Left ventricle myocardium inferior (tissue), 1 donor: ENCODE measurements around the gene SAMD1. TPM values are rescaled to one million over a fixed set of nuclear protein-coding genes. Genes with fewer than 3 reads are reported as not detected.
A peak's percentile ranks its signal among the peaks of the same experiment; 100 is the strongest.

ENCODE experiments used
- DNase-seq: peaks from one replicate; pipeline ENCODE4 v3.0.0-alpha.2; 2020
- H3K27ac ChIP-seq: fragments of 200-600 bp; replicated peaks from 2 replicates; pipeline ENCODE4 v1.8.0; 2021
- H3K27me3 ChIP-seq: fragments of 200-600 bp; 2 replicates; pipeline ENCODE4 v1.8.0; 2021; ENCODE audit warnings: low read depth
- H3K36me3 ChIP-seq: fragments of 200-600 bp; 2 replicates; pipeline ENCODE4 v1.8.0; 2021
- H3K4me1 ChIP-seq: fragments of 200-600 bp; 2 replicates; pipeline ENCODE4 v1.8.0; 2021
- H3K4me3 ChIP-seq: fragments of 200-600 bp; 2 replicates; pipeline ENCODE4 v1.8.0; 2021; ENCODE audit warnings: mild to moderate bottlenecking, moderate library complexity
- H3K9me3 ChIP-seq: fragments of 200-600 bp; replicated peaks from 2 replicates; pipeline ENCODE4 v1.8.0; 2021
- intact Hi-C: fragments of 100-400 bp; cut with micrococcal nuclease; formaldehyde crosslinking; loops from one replicate; pipeline ENCODE4 v1.11.0; 2022
- total RNA-seq: library from RNA; stranded (reverse); fragmentation: NEBNext Ultra II Directional; extraction: Animal tissue kit (Norgen Biotek cat#: 25700); gene quantifications from one replicate; pipeline ENCODE4 v1.2.1, GENCODE V29; 2021
- TF ChIP-seq, protein P1 (sequence below): fragments of 200-600 bp; IDR thresholded peaks from 2 replicates; pipeline ENCODE4 v1.8.0; 2021; ENCODE audit warnings: antibody characterized with exemption, mild to moderate bottlenecking, borderline replicate concordance
- donor health status: DM: no; HTN: yes; CAD: no; lungs with severe emphysema.

Gene SAMD1
- total RNA-seq, 1 donor from 2014 or later = 46.7 TPM

- H3K9me3 ChIP-seq = no peaks in the 10 kb centered on the region
- intact Hi-C loops = no loop called here
- peaks cover 18% of the 10 kb centered on the region for H3K4me1 ChIP-seq
- peaks cover 69% of the 10 kb centered on the region for H3K27me3 ChIP-seq
- DNase-seq = no peak
- no peak overlapping the region for H3K4me3 ChIP-seq
- TF ChIP-seq, protein P1, sequence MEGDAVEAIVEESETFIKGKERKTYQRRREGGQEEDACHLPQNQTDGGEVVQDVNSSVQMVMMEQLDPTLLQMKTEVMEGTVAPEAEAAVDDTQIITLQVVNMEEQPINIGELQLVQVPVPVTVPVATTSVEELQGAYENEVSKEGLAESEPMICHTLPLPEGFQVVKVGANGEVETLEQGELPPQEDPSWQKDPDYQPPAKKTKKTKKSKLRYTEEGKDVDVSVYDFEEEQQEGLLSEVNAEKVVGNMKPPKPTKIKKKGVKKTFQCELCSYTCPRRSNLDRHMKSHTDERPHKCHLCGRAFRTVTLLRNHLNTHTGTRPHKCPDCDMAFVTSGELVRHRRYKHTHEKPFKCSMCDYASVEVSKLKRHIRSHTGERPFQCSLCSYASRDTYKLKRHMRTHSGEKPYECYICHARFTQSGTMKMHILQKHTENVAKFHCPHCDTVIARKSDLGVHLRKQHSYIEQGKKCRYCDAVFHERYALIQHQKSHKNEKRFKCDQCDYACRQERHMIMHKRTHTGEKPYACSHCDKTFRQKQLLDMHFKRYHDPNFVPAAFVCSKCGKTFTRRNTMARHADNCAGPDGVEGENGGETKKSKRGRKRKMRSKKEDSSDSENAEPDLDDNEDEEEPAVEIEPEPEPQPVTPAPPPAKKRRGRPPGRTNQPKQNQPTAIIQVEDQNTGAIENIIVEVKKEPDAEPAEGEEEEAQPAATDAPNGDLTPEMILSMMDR = no peak
- H3K36me3 ChIP-seq = no peaks in the 10 kb centered on the region
- no peak overlapping the region for H3K27ac ChIP-seq
These were observed 30.8 kb downstream of the SAMD1 start for GRCh38 chr19:14059652-14060155.

DNA sequence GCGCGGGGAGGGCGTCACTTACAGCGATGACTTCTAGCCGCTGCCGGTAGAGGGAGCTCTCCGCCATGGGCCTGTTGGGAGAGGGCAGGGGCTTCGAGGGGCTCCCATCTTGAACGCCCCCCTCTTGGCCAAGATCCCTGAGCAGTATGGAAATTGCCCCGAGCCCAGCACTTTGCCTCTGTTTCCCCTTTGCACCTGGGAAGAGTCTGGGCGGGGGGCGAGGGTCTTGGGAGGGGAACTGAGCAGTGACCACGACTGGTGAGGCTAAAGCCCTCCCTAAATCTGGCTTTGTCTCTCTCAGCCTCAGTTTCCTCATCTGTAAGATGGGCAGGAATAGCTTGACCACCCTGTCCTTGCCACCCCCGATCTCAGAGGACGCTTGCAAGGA lies 31.5 kb downstream of the SAMD1 start:
- Histone ChIP-seq H3K9me3 (no peaks in the 10 kb centered on the region), H3K4me3 (no peak overlapping the region), H3K4me1 (peaks cover 18% of the 10 kb centered on the region), H3K36me3 (no peaks in the 10 kb centered on the region), H3K27me3 (peaks cover 69% of the 10 kb centered on the region), H3K27ac (no peak overlapping the region)
- intact Hi-C loops = no loop called here
- TF ChIP-seq, protein P1 = peak; percentile 72
- DNase-seq = no peak

- no peak overlapping the region for H3K4me3 ChIP-seq
- intact Hi-C loops = no loop called here
These were observed 32.1 kb downstream of the SAMD1 start for GRCh38 chr19:14058182-14059092.

GRCh38 chr19:14056741-14057356 lies 33.7 kb downstream of the SAMD1 start:
- Histone ChIP-seq H3K27ac (no peak overlapping the region), H3K27me3 (peaks cover 54% of the 10 kb centered on the region), H3K9me3 (peaks cover 10% of the 10 kb centered on the region), H3K4me3 (peak overlapping the region; percentile 56), H3K36me3 (peaks cover 2% of the 10 kb centered on the region), H3K4me1 (peaks cover 18% of the 10 kb centered on the region)
- DNase-seq = no peak
- TF ChIP-seq, protein P1 = no peak
- intact Hi-C loops = no loop called here

More at GRCh38 chr19:14058182-14059092, 32.1 kb downstream of the SAMD1 start:
- H3K36me3 ChIP-seq = no peaks in the 10 kb centered on the region
- no peak overlapping the region for H3K27ac ChIP-seq
- TF ChIP-seq, protein P1 = no peak
- peaks cover 1% of the 10 kb centered on the region for H3K9me3 ChIP-seq
- H3K4me1 ChIP-seq = peaks cover 18% of the 10 kb centered on the region
- DNase-seq = no peak
- peaks cover 65% of the 10 kb centered on the region for H3K27me3 ChIP-seq

GRCh38 chr19:14056069-14056666 lies 34.4 kb downstream of the SAMD1 start:
- intact Hi-C loops = no loop called here
- H3K4me1 ChIP-seq = peaks cover 18% of the 10 kb centered on the region
- no peak overlapping the region for H3K4me3 ChIP-seq
- no peak overlapping the region for H3K27ac ChIP-seq
- TF ChIP-seq, protein P1 = no peak
- H3K9me3 ChIP-seq = peaks cover 10% of the 10 kb centered on the region
- DNase-seq = no peak
- H3K27me3 ChIP-seq = peaks cover 47% of the 10 kb centered on the region
- H3K36me3 ChIP-seq = peaks cover 2% of the 10 kb centered on the region
